Hepatocyte (in vitro differentiated cells): ENCODE results near the gene TNFSF15. TPM values are rescaled to one million over a fixed set of nuclear protein-coding genes. Genes with fewer than 3 reads are reported as not detected.

Source experiments
- DNase-seq: peaks from one replicate; pipeline ENCODE4 v3.0.0-alpha.2; 2016; ENCODE audit warnings: low spot score
- H2AFZ ChIP-seq: fragments of 200-600 bp; sonication (generic); 2 replicates; pipeline ENCODE4 v1.6.0; 2016; ENCODE audit warnings: antibody characterized with exemption, mild to moderate bottlenecking
- H3K27ac ChIP-seq: fragments of 200-600 bp; sonication (generic); 2 replicates; pipeline ENCODE4 v1.5.1; 2016; ENCODE audit warnings: mild to moderate bottlenecking
- H3K27me3 ChIP-seq: fragments of 200-600 bp; sonication (generic); 2 replicates; pipeline ENCODE4 v1.6.1; 2016
- H3K36me3 ChIP-seq: fragments of 200-600 bp; sonication (generic); replicated peaks from 2 replicates; pipeline ENCODE4 v1.5.1; 2016; ENCODE audit warnings: low read depth; ENCODE audit not compliant: insufficient read depth
- H3K4me1 ChIP-seq: fragments of 200-600 bp; sonication (generic); 2 replicates; pipeline ENCODE4 v1.5.1; 2016; ENCODE audit warnings: mild to moderate bottlenecking, moderate library complexity; ENCODE audit not compliant: insufficient read depth
- H3K4me2 ChIP-seq: fragments of 200-600 bp; sonication (generic); 2 replicates; pipeline ENCODE4 v1.6.0; 2016
- H3K4me3 ChIP-seq: fragments of 200-600 bp; sonication (generic); 2 replicates; pipeline ENCODE4 v1.5.1; 2016; ENCODE audit warnings: mild to moderate bottlenecking
- H3K79me2 ChIP-seq: fragments of 200-600 bp; sonication (generic); 2 replicates; pipeline ENCODE4 v1.6.0; 2017; ENCODE audit warnings: mild to moderate bottlenecking
- H3K9me2 ChIP-seq: fragments of 200-600 bp; sonication (generic); replicated peaks from 2 replicates; pipeline ENCODE4 v1.6.0; 2017; ENCODE audit warnings: mild to moderate bottlenecking; ENCODE audit not compliant: insufficient read depth
- H3K9me3 ChIP-seq: fragments of 200-600 bp; sonication (generic); 2 replicates; pipeline ENCODE4 v1.5.1; 2016; ENCODE audit warnings: low read depth, mild to moderate bottlenecking
- H4K20me1 ChIP-seq: fragments of 200-600 bp; sonication (generic); 2 replicates; pipeline ENCODE4 v1.6.0; 2016; ENCODE audit warnings: mild to moderate bottlenecking; ENCODE audit not compliant: insufficient read depth, poor library complexity, severe bottlenecking
- EZH2 ChIP-seq: fragments of 200-600 bp; sonication (generic); IDR thresholded peaks from 2 replicates; pipeline ENCODE4 v1.6.1; 2016; ENCODE audit warnings: antibody characterized with exemption, mild to moderate bottlenecking, borderline replicate concordance
- EZH2phosphoT487 ChIP-seq: fragments of 200-600 bp; sonication (generic); IDR thresholded peaks from one replicate; pipeline ENCODE4 v1.6.1; 2018; ENCODE audit warnings: antibody characterized with exemption, mild to moderate bottlenecking, low read depth, moderate library complexity; ENCODE audit not compliant: unreplicated experiment, severe bottlenecking
- WGBS: methylation state at CpG from one replicate; pipeline ENCODE4 v1.1.6; 2016; ENCODE audit warnings: low lambda C conversion rate; ENCODE audit errors: missing lambda C conversion rate; 5-methylcytosine and 5-hydroxymethylcytosine counted together
- polyA plus RNA-seq: library from polyadenylated mRNA; unstranded; fragments of >200 nt; fragmentation: Nextera tagmentation; extraction: Ambion mirVana; gene quantifications from 2 replicates; pipeline ENCODE4 v1.2.1, GENCODE V29; 2016
- total RNA-seq: library from RNA; depleted of rRNA; stranded (reverse); fragments of >200 nt; gene quantifications from 2 replicates; pipeline ENCODE4 v1.2.3, GENCODE V29; 2014
- TF ChIP-seq, protein P1 (sequence below): fragments of 200-600 bp; sonication (generic); IDR thresholded peaks from 2 replicates; pipeline ENCODE4 v1.5.1; 2016; ENCODE audit warnings: antibody characterized with exemption, mild to moderate bottlenecking; ENCODE audit not compliant: poor library complexity

TNFSF15 gene
- total and polyA plus RNA-seq, 2 experiments from 2014 or later: 3.3 to 8.5 TPM

DNA sequence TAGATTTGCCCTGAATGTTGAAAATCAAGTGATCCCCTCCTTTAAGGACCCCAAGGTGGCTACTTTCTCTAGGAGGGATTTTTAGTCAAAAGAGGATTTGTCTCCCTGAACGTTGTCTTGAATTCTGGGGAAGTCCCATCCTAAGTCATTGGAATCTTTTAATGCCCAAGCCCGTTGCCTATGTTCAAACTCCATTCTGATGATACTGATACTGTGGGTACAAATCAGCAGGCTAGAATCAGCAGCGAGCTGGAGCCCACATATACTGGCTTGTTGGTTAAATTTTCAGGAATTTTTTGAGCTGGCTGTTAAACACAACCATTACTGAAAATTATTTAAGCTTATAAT, 22.4 kb upstream of the TNFSF15 start:
- Histone ChIP-seq H3K4me2 (no peak overlapping the region), H2AFZ (no peak overlapping the region), H3K4me3 (no peak overlapping the region), H3K79me2 (no peaks in the 10 kb centered on the region), H3K27ac (no peak overlapping the region), H3K36me3 (no peaks in the 10 kb centered on the region), H4K20me1 (no peaks in the 10 kb centered on the region), H3K4me1 (no peaks in the 10 kb centered on the region), H3K9me3 (no peaks in the 10 kb centered on the region), H3K27me3 (no peaks in the 10 kb centered on the region), H3K9me2 (no peaks in the 10 kb centered on the region)
- DNase-seq: no peak
- 87% methylated on average over 3 of the region's 3 CpGs for WGBS
- TF ChIP-seq, protein P1, sequence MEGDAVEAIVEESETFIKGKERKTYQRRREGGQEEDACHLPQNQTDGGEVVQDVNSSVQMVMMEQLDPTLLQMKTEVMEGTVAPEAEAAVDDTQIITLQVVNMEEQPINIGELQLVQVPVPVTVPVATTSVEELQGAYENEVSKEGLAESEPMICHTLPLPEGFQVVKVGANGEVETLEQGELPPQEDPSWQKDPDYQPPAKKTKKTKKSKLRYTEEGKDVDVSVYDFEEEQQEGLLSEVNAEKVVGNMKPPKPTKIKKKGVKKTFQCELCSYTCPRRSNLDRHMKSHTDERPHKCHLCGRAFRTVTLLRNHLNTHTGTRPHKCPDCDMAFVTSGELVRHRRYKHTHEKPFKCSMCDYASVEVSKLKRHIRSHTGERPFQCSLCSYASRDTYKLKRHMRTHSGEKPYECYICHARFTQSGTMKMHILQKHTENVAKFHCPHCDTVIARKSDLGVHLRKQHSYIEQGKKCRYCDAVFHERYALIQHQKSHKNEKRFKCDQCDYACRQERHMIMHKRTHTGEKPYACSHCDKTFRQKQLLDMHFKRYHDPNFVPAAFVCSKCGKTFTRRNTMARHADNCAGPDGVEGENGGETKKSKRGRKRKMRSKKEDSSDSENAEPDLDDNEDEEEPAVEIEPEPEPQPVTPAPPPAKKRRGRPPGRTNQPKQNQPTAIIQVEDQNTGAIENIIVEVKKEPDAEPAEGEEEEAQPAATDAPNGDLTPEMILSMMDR: no peak

- Histone ChIP-seq H3K9me2 (no peaks in the 10 kb centered on the region), H3K79me2 (no peaks in the 10 kb centered on the region), H3K4me3 (no peak overlapping the region), H2AFZ (no peak overlapping the region), H3K9me3 (no peaks in the 10 kb centered on the region), H3K4me1 (no peaks in the 10 kb centered on the region), H3K4me2 (no peak overlapping the region), H3K27ac (no peak overlapping the region), H3K36me3 (no peaks in the 10 kb centered on the region), H4K20me1 (no peaks in the 10 kb centered on the region), H3K27me3 (no peaks in the 10 kb centered on the region)
- DNase-seq: no peak
- TF ChIP-seq EZH2phosphoT487: no peak
- TF ChIP-seq, protein P1: no peak
- TF ChIP-seq EZH2: no peak
- 77% methylated on average over 2 of the region's 2 CpGs for WGBS
Observed at GRCh38 chr9:114827641-114828302, 21.9 kb upstream of the TNFSF15 start.

DNA sequence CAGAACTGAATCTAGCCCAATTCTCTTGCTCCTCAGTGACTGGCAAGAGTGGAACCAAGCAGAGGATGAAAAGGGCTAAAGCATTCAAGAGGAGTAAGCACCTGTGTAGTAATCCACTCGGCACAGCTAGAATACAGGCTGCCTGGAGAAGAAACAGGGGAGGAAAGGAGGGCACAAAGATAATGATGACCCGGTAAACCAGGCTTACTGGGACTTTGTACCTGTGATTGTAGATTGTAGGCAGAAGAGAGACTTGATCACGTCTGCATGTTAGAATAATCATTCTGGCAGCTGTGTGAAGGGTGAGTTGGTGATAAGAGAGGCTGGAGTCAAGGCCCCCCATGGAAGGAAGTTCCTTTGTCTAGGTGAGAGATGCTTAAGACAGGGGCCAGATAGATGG, 20.6 kb upstream of the TNFSF15 start:
- Histone ChIP-seq H3K36me3 (no peaks in the 10 kb centered on the region), H3K27ac (no peak overlapping the region)
- 56% methylated on average over 3 of the region's 3 CpGs for whole genome bisulfite sequencing

More for the DNA sequence above, 20.6 kb upstream of the TNFSF15 start:
- H3K27me3 ChIP-seq: no peaks in the 10 kb centered on the region
- H3K9me3 ChIP-seq: no peaks in the 10 kb centered on the region
- H3K9me2 ChIP-seq: no peaks in the 10 kb centered on the region
- H3K79me2 ChIP-seq: no peaks in the 10 kb centered on the region
- H3K4me3 ChIP-seq: no peak overlapping the region
- H3K4me1 ChIP-seq: no peaks in the 10 kb centered on the region
- TF ChIP-seq, protein P1: no peak
- TF ChIP-seq EZH2phosphoT487 (no peak), EZH2 (no peak)
- DNase-seq: no peak
- H2AFZ ChIP-seq: no peak overlapping the region
- H3K4me2 ChIP-seq: no peak overlapping the region
- no peaks in the 10 kb centered on the region for H4K20me1 ChIP-seq
